Liver (tissue), 9 donors: ENCODE measurements around the gene STX7. TPM values are rescaled to one million over a fixed set of nuclear protein-coding genes. Genes with fewer than 3 reads are reported as not detected.

Source experiments
- DNase-seq: peaks from one replicate; pipeline ENCODE4 v3.0.0-alpha.2; 2017; ENCODE audit warnings: low spot score
- H3K27ac ChIP-seq, 2 donors: one replicate each; pipeline ENCODE4 v1.7.0; 2013; ENCODE audit warnings: inconsistent platforms in 2 of 2, low read length in 2 of 2, control low read depth in 1 of 2, low read depth in 1 of 2, mild to moderate bottlenecking in 1 of 2
- H3K27me3 ChIP-seq, 4 donors: one replicate each; pipeline versions ENCODE4 v1.6.1 to v1.7.0; 2013; ENCODE audit warnings: low read length in 3 of 4, inconsistent platforms in 1 of 4, mild to moderate bottlenecking in 1 of 4, moderate library complexity in 1 of 4; ENCODE audit not compliant: control insufficient read depth in 4 of 4, insufficient read depth in 4 of 4
- H3K36me3 ChIP-seq, 4 donors: one replicate each; pipeline versions ENCODE4 v1.6.1 to v1.7.0; 2013; ENCODE audit warnings: low read length in 3 of 4, mild to moderate bottlenecking in 3 of 4, low read depth in 1 of 4, moderate library complexity in 1 of 4; ENCODE audit not compliant: control insufficient read depth in 4 of 4, insufficient read depth in 3 of 4
- H3K4me1 ChIP-seq, 4 donors: one replicate each; pipeline versions ENCODE4 v1.6.1 to v1.7.0; 2013; ENCODE audit warnings: low read length in 3 of 4, mild to moderate bottlenecking in 3 of 4, moderate library complexity in 1 of 4; ENCODE audit not compliant: control insufficient read depth in 4 of 4, insufficient read depth in 4 of 4
- H3K4me3 ChIP-seq, 3 donors: one replicate each; pipeline versions ENCODE4 v1.6.1 to v1.7.0; 2013; ENCODE audit warnings: low read length in 3 of 3, control low read depth in 1 of 3, low read depth in 1 of 3, mild to moderate bottlenecking in 1 of 3
- H3K9ac ChIP-seq, 2 donors: one replicate each; pipeline ENCODE4 v1.7.0; 2013; ENCODE audit warnings: low read length in 2 of 2, mild to moderate bottlenecking in 2 of 2, moderate library complexity in 2 of 2, control low read depth in 1 of 2, low read depth in 1 of 2
- H3K9me3 ChIP-seq, 4 donors: one replicate each; pipeline versions ENCODE4 v1.6.1 to v1.7.0; 2013; ENCODE audit warnings: low read length in 3 of 4; ENCODE audit not compliant: control insufficient read depth in 4 of 4
- ATF3 ChIP-seq: IDR thresholded peaks from 2 replicates; pipeline ENCODE4 v1.6.1; 2016; ENCODE audit warnings: antibody characterized with exemption
- CTCF ChIP-seq: fragments of 150-350 bp; IDR thresholded peaks from 2 replicates; pipeline ENCODE4 v1.5.1; 2017; ENCODE audit warnings: improper control_type of control experiment, low read depth, low read length; ENCODE audit not compliant: missing input control
- FOXA1 ChIP-seq: IDR thresholded peaks from 2 replicates; pipeline ENCODE4 v1.6.1; 2016; ENCODE audit warnings: antibody characterized with exemption
- FOXA2 ChIP-seq: IDR thresholded peaks from 2 replicates; pipeline ENCODE4 v1.6.1; 2016; ENCODE audit warnings: antibody characterized with exemption
- GABPA ChIP-seq, 2 donors: IDR thresholded peaks in 1 of 2; conservative IDR thresholded peaks in 1 of 2; 2 replicates each; pipeline ENCODE4 v1.6.1; 2016; ENCODE audit warnings: antibody characterized with exemption in 2 of 2, mild to moderate bottlenecking in 1 of 2, moderate library complexity in 1 of 2
- HNF4A ChIP-seq, 2 donors: conservative IDR thresholded peaks; 2 replicates each; pipeline ENCODE4 v1.6.1; 2016; ENCODE audit warnings: antibody characterized with exemption in 2 of 2, mild to moderate bottlenecking in 2 of 2
- HNF4G ChIP-seq: IDR thresholded peaks from 2 replicates; pipeline ENCODE4 v1.6.1; 2016; ENCODE audit warnings: antibody characterized with exemption
- JUND ChIP-seq, 2 donors: IDR thresholded peaks; 2 replicates each; pipeline ENCODE4 v1.6.1; 2016; ENCODE audit warnings: antibody characterized with exemption in 2 of 2
- MAX ChIP-seq: IDR thresholded peaks from 2 replicates; pipeline ENCODE4 v1.6.1; 2016; ENCODE audit warnings: antibody characterized with exemption
- NR2F2 ChIP-seq: IDR thresholded peaks from 2 replicates; pipeline ENCODE4 v1.6.1; 2016; ENCODE audit warnings: antibody characterized with exemption
- RAD21 ChIP-seq, 2 donors: IDR thresholded peaks; 2 replicates each; pipeline ENCODE4 v1.6.1; 2016; ENCODE audit warnings: antibody characterized with exemption in 2 of 2, mild to moderate bottlenecking in 2 of 2
- REST ChIP-seq: IDR thresholded peaks from 2 replicates; pipeline ENCODE4 v1.6.1; 2016; ENCODE audit warnings: antibody characterized with exemption, mild to moderate bottlenecking
- RXRA ChIP-seq, 2 donors: IDR thresholded peaks; 2 replicates each; pipeline ENCODE4 v1.6.1; 2017 to 2018; ENCODE audit warnings: antibody characterized with exemption in 2 of 2, mild to moderate bottlenecking in 1 of 2
- SP1 ChIP-seq: IDR thresholded peaks from 2 replicates; pipeline ENCODE4 v1.6.1; 2018; ENCODE audit warnings: antibody characterized with exemption, mild to moderate bottlenecking
- TAF1 ChIP-seq: conservative IDR thresholded peaks from 2 replicates; pipeline ENCODE4 v1.6.1; 2016; ENCODE audit warnings: antibody characterized with exemption, mild to moderate bottlenecking
- YY1 ChIP-seq: IDR thresholded peaks from 2 replicates; pipeline ENCODE4 v1.6.1; 2016; ENCODE audit warnings: antibody characterized with exemption, mild to moderate bottlenecking
- ZBTB33 ChIP-seq: IDR thresholded peaks from 2 replicates; pipeline ENCODE4 v1.6.1; 2016; ENCODE audit warnings: antibody characterized with exemption
- WGBS: extraction: QIAGEN DNeasy Blood & Tissue Kit; methylation state at CpG from one replicate; pipeline ENCODE4 v1.1.7; 2013; 5-methylcytosine and 5-hydroxymethylcytosine counted together
- polyA plus RNA-seq, 2 donors: library from polyadenylated mRNA; stranded (reverse) in 1 of 2; unstranded in 1 of 2; fragments of 200-250 nt in 1 of 2; fragments of >200 nt in 1 of 2; fragmentation: Nextera tagmentation in 1 of 2; extraction: Ambion mirVana in 1 of 2; gene quantifications; one replicate each; pipeline versions ENCODE4 v1.2.1 to v1.2.3, GENCODE V29; 2013 to 2015
- total RNA-seq, 2 donors: library from RNA; depleted of rRNA; stranded (reverse); fragments of >200 nt; gene quantifications; one replicate each; pipeline ENCODE4 v1.2.3, GENCODE V29; 2014
- donor health status: healthy.
- donor health status: healthy.
- donor health status: healthy.
- donor health status: healthy.
- donor health status: healthy.

The STX7 gene
- total and polyA plus RNA-seq, 4 donors = 7.5 to 20.0 (median 14.3) TPM

GRCh38 chr6:132515386-132515785, 2.5 kb upstream of the STX7 start:
- Histone ChIP-seq H3K4me1 (peaks cover 0 to 23% (median 15%) of the 10 kb centered on the region in 4 donors), H3K27ac (no peak overlapping the region), H3K9ac (no peak overlapping the region), H3K4me3 (no peak overlapping the region), H3K27me3 (no peaks in the 10 kb centered on the region), H3K36me3 (no peaks in the 10 kb centered on the region), H3K9me3 (no peaks in the 10 kb centered on the region)
- 87% methylated on average over 2 of the region's 2 CpGs for WGBS
- DNase-seq = no peak
- TF ChIP-seq REST (no peak), TAF1 (no peak), ATF3 (no peak), HNF4A (conservative IDR thresholded peaks at IDR 0.05) (no peak), ZBTB33 (no peak), NR2F2 (no peak)

- Histone ChIP-seq H3K36me3 (no peaks in the 10 kb centered on the region), H3K9ac (peak overlapping the region in 1 of 2 donors; percentile 65), H3K27me3 (no peaks in the 10 kb centered on the region), H3K4me3 (peak overlapping the region; percentile 78 to 94 (median 92)), H3K27ac (peak overlapping the region; percentile 63 to 81), H3K9me3 (no peaks in the 10 kb centered on the region), H3K4me1 (peaks cover 0 to 23% (median 15%) of the 10 kb centered on the region in 4 donors)
- WGBS = 25% methylated on average over 3 of the region's 3 CpGs
- no peak for DNase-seq
- TF ChIP-seq MAX (peak; percentile 46), ZBTB33 (peak; percentile 14), FOXA1 (no peak), GABPA (IDR thresholded peaks at IDR 0.05 in 1 of 2, conservative IDR thresholded peaks at IDR 0.05 in 1 of 2) (no peak), HNF4G (no peak), YY1 (no peak), JUND (IDR thresholded peaks at IDR 0.05) (peak; percentile 28 to 44), FOXA2 (peak; percentile 82), RAD21 (IDR thresholded peaks at IDR 0.05) (no peak), HNF4A (conservative IDR thresholded peaks at IDR 0.05) (peak; percentile 6 to 25), NR2F2 (no peak), RXRA (IDR thresholded peaks at IDR 0.05) (no peak), SP1 (peak; percentile 26), CTCF (no peak), ATF3 (no peak), REST (no peak)
These were observed 1.1 kb upstream of the STX7 start for GRCh38 chr6:132513831-132514545.
